H1 (cell line): Measurements from ENCODE around the gene C10orf120. TPM values are rescaled to one million over a fixed set of nuclear protein-coding genes. Genes with fewer than 3 reads are reported as not detected.
A peak's percentile ranks its signal among the peaks of the same experiment; 100 is the strongest.

Experiments used
- CTCF ChIA-PET: fragments of 300-600 bp; sonication (Branson Sonifier 250); formaldehyde crosslinking; loops from one replicate; lab custom pipeline; 2021; ENCODE audit not compliant: partially characterized antibody; lab: Charles Lee
- POLR2A ChIA-PET: fragments of 300-600 bp; sonication (Branson Sonifier 250); formaldehyde crosslinking; loops from one replicate; lab custom pipeline; 2021; ENCODE audit warnings: inconsistent platforms; ENCODE audit not compliant: partially characterized antibody; lab: Charles Lee
- DNase-seq, 2 experiments: peaks; one replicate each; pipeline versions ENCODE4 v3.0.0 to v3.0.0-alpha.2; 2010 to 2022; ENCODE audit warnings: low spot score in 2 of 2, low read depth in 1 of 2, mixed read lengths in 1 of 2
- FAIRE-seq: peaks from 2 replicates; lab custom pipeline; 2011; peaks lifted over from hg19 to GRCh38; lab: Jason Lieb, UNC
- H2AFZ ChIP-seq: 2 replicates; pipeline ENCODE4 v1.8.1; 2012; ENCODE audit warnings: low read length, inconsistent platforms
- H2AK5ac ChIP-seq: 2 replicates; pipeline ENCODE4 v1.6.1; 2013; ENCODE audit warnings: low read depth, low read length
- H2BK120ac ChIP-seq: replicated peaks from 2 replicates; pipeline ENCODE3; 2013; ENCODE audit warnings: low read depth, low read length, inconsistent platforms
- H2BK12ac ChIP-seq: 2 replicates; pipeline ENCODE4 v1.6.1; 2013; ENCODE audit warnings: low read depth, low read length
- H2BK15ac ChIP-seq: 2 replicates; pipeline ENCODE4 v1.6.1; 2013; ENCODE audit warnings: low read length
- H2BK20ac ChIP-seq: 2 replicates; pipeline ENCODE4 v1.6.1; 2013; ENCODE audit warnings: low read length
- H2BK5ac ChIP-seq: 2 replicates; pipeline ENCODE4 v1.6.1; 2013; ENCODE audit warnings: low read depth, low read length
- H3K14ac ChIP-seq: 2 replicates; pipeline ENCODE4 v1.6.1; 2013; ENCODE audit warnings: inconsistent platforms; ENCODE audit not compliant: insufficient read length
- H3K18ac ChIP-seq: 2 replicates; pipeline ENCODE4 v1.6.1; 2013; ENCODE audit warnings: low read length; ENCODE audit errors: extremely low read depth
- H3K23ac ChIP-seq: 2 replicates; pipeline ENCODE4 v1.6.1; 2013; ENCODE audit warnings: inconsistent platforms; ENCODE audit not compliant: insufficient read length
- H3K23me2 ChIP-seq: 2 replicates; pipeline ENCODE4 v1.6.1; 2013; ENCODE audit warnings: low read depth, low read length
- H3K27ac ChIP-seq: 2 replicates; pipeline ENCODE4 v1.6.1; 2011; ENCODE audit warnings: low read depth, low read length, inconsistent platforms
- H3K27me3 ChIP-seq, 4 experiments: replicated peaks in 1 of 4; 1 replicate in 1 of 4; 2 replicates in 3 of 4; pipeline versions ENCODE4 v1.6.1 to v1.8.1; 2011 to 2013; ENCODE audit warnings: low read length in 3 of 4, mild to moderate bottlenecking in 3 of 4, inconsistent platforms in 2 of 4, mixed read lengths in 2 of 4, moderate library complexity in 1 of 4; ENCODE audit not compliant: control insufficient read depth in 3 of 4, insufficient read depth in 3 of 4; ENCODE audit errors: extremely low read depth in 1 of 4
- H3K36me3 ChIP-seq, 4 experiments: 2 replicates each; pipeline versions ENCODE4 v1.6.1 to v1.8.1; 2011 to 2013; ENCODE audit warnings: mild to moderate bottlenecking in 4 of 4, low read length in 3 of 4, moderate library complexity in 2 of 4, control low read depth in 1 of 4, inconsistent platforms in 1 of 4; ENCODE audit not compliant: insufficient read depth in 4 of 4, control insufficient read depth in 2 of 4
- H3K4ac ChIP-seq: replicated peaks from 2 replicates; pipeline ENCODE3; 2013; ENCODE audit warnings: low read length, low read depth, mixed read lengths, inconsistent platforms; ENCODE audit not compliant: insufficient read length
- H3K4me1 ChIP-seq, 4 experiments: replicated peaks in 1 of 4; 1 replicate in 1 of 4; 2 replicates in 3 of 4; pipeline versions ENCODE4 v1.6.1 to v1.8.1; 2011 to 2013; ENCODE audit warnings: low read length in 3 of 4, inconsistent platforms in 2 of 4, mixed read lengths in 1 of 4; ENCODE audit not compliant: insufficient read depth in 4 of 4, control insufficient read depth in 3 of 4
- H3K4me2 ChIP-seq, 2 experiments: 2 replicates each; pipeline versions ENCODE4 v1.6.1 to v1.8.1; 2011 to 2013; ENCODE audit warnings: low read depth in 2 of 2, low read length in 2 of 2, control low read depth in 1 of 2, inconsistent platforms in 1 of 2, mild to moderate bottlenecking in 1 of 2; ENCODE audit not compliant: insufficient read depth in 1 of 2
- H3K4me3 ChIP-seq, 4 experiments: fragments of 200-600, 300-600 bp in 1 of 4; sonication (generic), shearing (Covaris generic), sonication (Bioruptor Twin) in 1 of 4; 2 replicates each; pipeline versions ENCODE4 v1.5.1 to v1.8.1; 2011 to 2016; ENCODE audit warnings: low read length in 4 of 4, low read depth in 3 of 4, control low read depth in 2 of 4, inconsistent platforms in 2 of 4, mild to moderate bottlenecking in 2 of 4, mixed read lengths in 1 of 4, moderate library complexity in 1 of 4; ENCODE audit not compliant: insufficient read depth in 2 of 4; ENCODE audit errors: extremely low read depth in 1 of 4
- H3K56ac ChIP-seq: replicated peaks from 2 replicates; pipeline ENCODE3; 2013; ENCODE audit warnings: low read depth, mild to moderate bottlenecking, mixed read lengths, low read length, inconsistent platforms; ENCODE audit not compliant: insufficient read length
- H3K79me1 ChIP-seq: 2 replicates; pipeline ENCODE4 v1.6.1; 2013; ENCODE audit warnings: low read depth, low read length, control low read depth
- H3K79me2 ChIP-seq, 2 experiments: 2 replicates each; pipeline versions ENCODE4 v1.6.1 to v1.8.1; 2012 to 2013; ENCODE audit warnings: low read length in 2 of 2, mild to moderate bottlenecking in 2 of 2, inconsistent platforms in 1 of 2; ENCODE audit not compliant: insufficient read depth in 2 of 2, control insufficient read depth in 1 of 2
- H3K9ac ChIP-seq, 4 experiments: replicated peaks in 1 of 4; 1 replicate in 1 of 4; 2 replicates in 3 of 4; pipeline versions ENCODE4 v1.6.1 to v1.8.1; 2011 to 2013; ENCODE audit warnings: low read depth in 3 of 4, low read length in 3 of 4, control low read depth in 2 of 4, mild to moderate bottlenecking in 2 of 4, moderate library complexity in 2 of 4, inconsistent platforms in 1 of 4; ENCODE audit errors: extremely low read depth in 1 of 4
- H3K9me3 ChIP-seq, 2 experiments: 2 replicates each; pipeline versions ENCODE4 v1.6.1 to v1.8.1; 2012 to 2013; ENCODE audit warnings: mild to moderate bottlenecking in 2 of 2, moderate library complexity in 2 of 2, control low read depth in 1 of 2, inconsistent platforms in 1 of 2, low read depth in 1 of 2, low read length in 1 of 2, mixed read lengths in 1 of 2; ENCODE audit not compliant: insufficient read depth in 2 of 2
- H4K20me1 ChIP-seq, 2 experiments: replicated peaks in 1 of 2; 2 replicates each; pipeline versions ENCODE3 to v1.8.1; 2011 to 2013; ENCODE audit warnings: inconsistent platforms in 2 of 2, low read length in 2 of 2, mild to moderate bottlenecking in 1 of 2; ENCODE audit not compliant: insufficient read depth in 2 of 2, control insufficient read depth in 1 of 2
- H4K5ac ChIP-seq: 2 replicates; pipeline ENCODE4 v1.6.1; 2013; ENCODE audit warnings: low read length, low read depth, mixed read lengths, inconsistent platforms; ENCODE audit not compliant: insufficient read length
- H4K8ac ChIP-seq: 2 replicates; pipeline ENCODE4 v1.8.0; 2013; ENCODE audit warnings: mild to moderate bottlenecking, moderate library complexity, low read length, inconsistent platforms; ENCODE audit not compliant: insufficient read depth; ENCODE audit errors: extremely low read depth
- H4K91ac ChIP-seq: replicated peaks from 2 replicates; pipeline ENCODE3; 2013; ENCODE audit warnings: low read length, mixed read lengths, inconsistent platforms; ENCODE audit not compliant: insufficient read length
- CBX5 ChIP-seq: fragments of 300-800, 300-1000 bp; sonication (generic); IDR thresholded peaks from 2 replicates; pipeline ENCODE4 v1.7.1; 2016; ENCODE audit warnings: antibody characterized with exemption, low read length, low read depth
- CEBPB ChIP-seq: IDR thresholded peaks from 2 replicates; pipeline ENCODE4 v1.6.1; 2012; ENCODE audit warnings: low read depth, low read length
- HDAC2 ChIP-seq, 2 experiments: fragments of 300-600 bp in 1 of 2; sonication (generic) in 1 of 2; IDR thresholded peaks; 2 replicates each; pipeline ENCODE4 v1.6.1; 2011 to 2012; ENCODE audit warnings: low read depth in 2 of 2, low read length in 2 of 2, mild to moderate bottlenecking in 2 of 2, moderate library complexity in 2 of 2, borderline replicate concordance in 1 of 2, inconsistent platforms in 1 of 2
- JUN ChIP-seq: IDR thresholded peaks from 2 replicates; pipeline ENCODE4 v1.6.1; 2011; ENCODE audit warnings: low read depth, mild to moderate bottlenecking, improper control_type of control experiment, low read length
- KDM4A ChIP-seq: IDR thresholded peaks from one replicate; pipeline ENCODE4 v1.7.1; 2012; ENCODE audit warnings: low read depth, mild to moderate bottlenecking, moderate library complexity, low read length, inconsistent platforms; ENCODE audit not compliant: severe bottlenecking
- PHF8 ChIP-seq: fragments of 200-600 bp; sonication (generic); conservative IDR thresholded peaks from 2 replicates; pipeline ENCODE4 v1.7.1; 2012; ENCODE audit warnings: low read depth, mild to moderate bottlenecking, inconsistent platforms, low read length, moderate library complexity
- RFX5 ChIP-seq: IDR thresholded peaks from 2 replicates; pipeline ENCODE4 v1.6.1; 2011; ENCODE audit warnings: low read depth, low read length, improper control_type of control experiment, borderline replicate concordance
- SIRT6 ChIP-seq: IDR thresholded peaks from one replicate; pipeline ENCODE4 v1.7.1; 2012; ENCODE audit warnings: low read length, inconsistent platforms
- TAF1 ChIP-seq: IDR thresholded peaks from 2 replicates; pipeline ENCODE4 v1.6.1; 2011; ENCODE audit warnings: mild to moderate bottlenecking, low read depth, low read length
- TBP ChIP-seq: IDR thresholded peaks from 2 replicates; pipeline ENCODE4 v1.6.1; 2011; ENCODE audit warnings: low read depth, low read length, improper control_type of control experiment
- YY1 ChIP-seq: IDR thresholded peaks from 2 replicates; pipeline ENCODE4 v1.6.1; 2011; ENCODE audit warnings: low read depth, mild to moderate bottlenecking, low read length
- WGBS, 2 experiments: shearing (Covaris generic) in 1 of 2; methylation state at CpG; one replicate each; pipeline versions ENCODE4 v1.1.6 to v1.1.7; 2013 to 2015; ENCODE audit warnings: low lambda C conversion rate in 2 of 2, mixed read lengths in 2 of 2, inconsistent platforms in 1 of 2, low coverage in 1 of 2, missing lambda C conversion rate in 1 of 2; ENCODE audit not compliant: insufficient replicate concordance in 2 of 2, insufficient coverage in 1 of 2, insufficient read length in 1 of 2; ENCODE audit errors: extremely low coverage in 1 of 2, missing lambda C conversion rate in 1 of 2; 5-methylcytosine and 5-hydroxymethylcytosine counted together
- polyA plus RNA-seq, 7 experiments: library from polyadenylated mRNA; depleted of rRNA in 3 of 7; stranded (reverse) in 5 of 7; unstranded in 2 of 7; fragments of >200 nt in 5 of 7; fragments of 200-250 nt in 2 of 7; gene quantifications; 1 replicate in 5 of 7; 2 replicates in 1 of 7; 4 replicates in 1 of 7; pipeline versions ENCODE4 v1.2.1 to v1.2.3, GENCODE V29; 2011 to 2013; ENCODE audit warnings: missing spikeins in 2 of 7, mixed read lengths in 2 of 7
- total RNA-seq: library from RNA; stranded (reverse); fragmentation: NEBNext Ultra II Directional; extraction: Animal tissue kit (Norgen Biotek cat#: 25700); gene quantifications from 2 replicates; pipeline ENCODE4 v1.2.1, GENCODE V29; 2021
- TF ChIP-seq, protein P1 (sequence below): IDR thresholded peaks from 2 replicates; pipeline ENCODE4 v1.6.1; 2011; ENCODE audit warnings: low read length, improper control_type of control experiment

The C10orf120 gene
- total and polyA plus RNA-seq, 2 of the 8 experiments (the other 6 are each of a cell fraction or from before 2014, with no cell fraction given) = not detected

DNA sequence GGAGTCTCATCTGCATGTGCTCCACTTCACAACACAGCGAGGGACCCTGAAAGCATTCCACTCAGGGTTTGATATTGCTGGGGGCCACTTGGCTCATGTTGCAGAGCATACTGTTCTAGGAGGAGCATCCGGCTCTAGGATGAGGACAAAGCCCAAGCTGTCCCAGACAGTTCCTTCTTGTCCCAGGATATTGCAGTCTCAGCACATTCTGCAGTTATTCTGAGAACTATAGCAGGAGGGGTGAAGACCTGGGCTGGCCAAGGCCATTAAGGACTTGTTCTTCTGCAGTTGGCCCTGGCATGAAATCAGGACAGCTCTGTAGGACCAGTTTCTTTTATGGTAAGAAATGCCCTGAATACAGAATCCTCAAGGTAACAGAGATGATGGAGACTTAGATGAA lies 48.9 kb upstream of the C10orf120 start:
- Histone ChIP-seq H3K9me3 (no peaks in the 10 kb centered on the region), H3K36me3 (no peaks in the 10 kb centered on the region), H4K5ac (no peak overlapping the region), H2AK5ac (no peak overlapping the region), H3K18ac (no peak overlapping the region), H2BK5ac (no peak overlapping the region), H3K56ac (no peak overlapping the region), H3K9ac (0 out of 7 replicates have a peak overlapping the region, but pooled peaks of 1 of the 4 experiments have one; percentile 13), H3K79me2 (no peaks in the 10 kb centered on the region), H2BK12ac (no peak overlapping the region), H3K4ac (no peak overlapping the region), H3K23me2 (no peaks in the 10 kb centered on the region), H4K91ac (no peak overlapping the region), H2BK15ac (no peak overlapping the region), H3K23ac (no peak overlapping the region), H3K4me1 (no peaks in the 10 kb centered on the region), H3K27ac (no peak overlapping the region), H2BK120ac (no peak overlapping the region), H3K4me2 (no peak overlapping the region), H2BK20ac (no peak overlapping the region), H4K20me1 (no peaks in the 10 kb centered on the region), H3K79me1 (no peaks in the 10 kb centered on the region), H3K4me3 (no peak overlapping the region), H3K27me3 (no peaks in the 10 kb centered on the region), H2AFZ (peak overlapping the region; percentile 36; the same call in 1 of the 2 replicates), H4K8ac (no peak overlapping the region), H3K14ac (no peak overlapping the region)
- DNase-seq (no peak), FAIRE-seq (no peak)
- WGBS, 2 experiments = 81% methylated on average over 2 of the region's 2 CpGs; no CpG with 5 or more reads in 1 of the 2 experiments
- ChIA-PET POLR2A (no interaction called here), CTCF (no interaction called here)
- no peak for TF ChIP-seq PHF8
- TF ChIP-seq TAF1 = no peak
- TF ChIP-seq SIRT6 = no peak
- no peak for TF ChIP-seq KDM4A
- no peak for TF ChIP-seq YY1
- no peak for TF ChIP-seq TBP
- TF ChIP-seq, protein P1, sequence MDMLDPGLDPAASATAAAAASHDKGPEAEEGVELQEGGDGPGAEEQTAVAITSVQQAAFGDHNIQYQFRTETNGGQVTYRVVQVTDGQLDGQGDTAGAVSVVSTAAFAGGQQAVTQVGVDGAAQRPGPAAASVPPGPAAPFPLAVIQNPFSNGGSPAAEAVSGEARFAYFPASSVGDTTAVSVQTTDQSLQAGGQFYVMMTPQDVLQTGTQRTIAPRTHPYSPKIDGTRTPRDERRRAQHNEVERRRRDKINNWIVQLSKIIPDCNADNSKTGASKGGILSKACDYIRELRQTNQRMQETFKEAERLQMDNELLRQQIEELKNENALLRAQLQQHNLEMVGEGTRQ = no peak
- TF ChIP-seq JUN = no peak
- no peak for TF ChIP-seq HDAC2 (IDR thresholded peaks at IDR 0.05; ENCODE audit: borderline replicate concordance in 1 of 2, low read depth in 2 of 2, low read length in 2 of 2)
- no peak for TF ChIP-seq RFX5
- TF ChIP-seq CBX5 = no peak
- no peak for TF ChIP-seq CEBPB
